ENCODE measurements around the gene VWF.
"Not testable (repeated sequence)": the region's sequence is repeated elsewhere in the genome, so short reads cannot be mapped to it uniquely, and the experiment has no call there.

The VWF gene

GRCh38 chr12:6165395-6165794 is 40.9 kb upstream of the VWF start:
- DNase-seq (ENCODE audit: low spot score) = no peak
- no peak for TF ChIP-seq CTCF (IDR thresholded peaks at IDR 0.05; ENCODE audit: extremely low read depth, insufficient read depth, missing control alignments)
- in situ Hi-C loops (cut with MboI; ENCODE audit: low pct_unique_long_range_greater_than_20kb, low sequenced_read_pairs, unreplicated experiment) = no loop called here

GRCh38 chr12:6163416-6164060 is 39.1 kb upstream of the VWF start:
- no peak for TF ChIP-seq CTCF (IDR thresholded peaks at IDR 0.05; ENCODE audit: extremely low read depth, insufficient read depth, missing control alignments)
- in situ Hi-C loops (cut with MboI; ENCODE audit: low pct_unique_long_range_greater_than_20kb, low sequenced_read_pairs, unreplicated experiment) = no loop called here
- DNase-seq (ENCODE audit: low spot score) = no peak

GRCh38 chr12:6161124-6161882 is 36.8 kb upstream of the VWF start:
- in situ Hi-C loops (cut with MboI; ENCODE audit: low pct_unique_long_range_greater_than_20kb, low sequenced_read_pairs, unreplicated experiment) = no loop called here
- TF ChIP-seq CTCF (IDR thresholded peaks at IDR 0.05; ENCODE audit: extremely low read depth, insufficient read depth, missing control alignments) = no peak

GRCh38 chr12:6160049-6160649 is 35.7 kb upstream of the VWF start:
- in situ Hi-C loops (cut with MboI; ENCODE audit: low pct_unique_long_range_greater_than_20kb, low sequenced_read_pairs, unreplicated experiment) = not testable (repeated sequence)

More at GRCh38 chr12:6161124-6161882, 36.8 kb upstream of the VWF start:
- no peak for DNase-seq (ENCODE audit: low spot score)

GRCh38 chr12:6159166-6160011 is 34.9 kb upstream of the VWF start:
- DNase-seq (ENCODE audit: low spot score); in situ Hi-C loops (cut with MboI; ENCODE audit: low pct_unique_long_range_greater_than_20kb, low sequenced_read_pairs, unreplicated experiment): not testable (repeated sequence)

More at GRCh38 chr12:6160049-6160649, 35.7 kb upstream of the VWF start:
- not testable (repeated sequence) for DNase-seq (ENCODE audit: low spot score)

GRCh38 chr12:6158749-6159148 is 34.3 kb upstream of the VWF start:
- in situ Hi-C loops (cut with MboI; ENCODE audit: low pct_unique_long_range_greater_than_20kb, low sequenced_read_pairs, unreplicated experiment) = no loop called here
- DNase-seq (ENCODE audit: low spot score) = no peak
- no peak for TF ChIP-seq CTCF (IDR thresholded peaks at IDR 0.05; ENCODE audit: extremely low read depth, insufficient read depth, missing control alignments)

- in situ Hi-C loops (cut with MboI; ENCODE audit: low pct_unique_long_range_greater_than_20kb, low sequenced_read_pairs, unreplicated experiment) = no loop called here
- TF ChIP-seq CTCF (IDR thresholded peaks at IDR 0.05; ENCODE audit: extremely low read depth, insufficient read depth, missing control alignments) = no peak
- no peak for DNase-seq (ENCODE audit: low spot score)
These were observed 33.8 kb upstream of the VWF start for GRCh38 chr12:6158255-6158654.
